ENCODE data around the gene BAZ1B.

DNA sequence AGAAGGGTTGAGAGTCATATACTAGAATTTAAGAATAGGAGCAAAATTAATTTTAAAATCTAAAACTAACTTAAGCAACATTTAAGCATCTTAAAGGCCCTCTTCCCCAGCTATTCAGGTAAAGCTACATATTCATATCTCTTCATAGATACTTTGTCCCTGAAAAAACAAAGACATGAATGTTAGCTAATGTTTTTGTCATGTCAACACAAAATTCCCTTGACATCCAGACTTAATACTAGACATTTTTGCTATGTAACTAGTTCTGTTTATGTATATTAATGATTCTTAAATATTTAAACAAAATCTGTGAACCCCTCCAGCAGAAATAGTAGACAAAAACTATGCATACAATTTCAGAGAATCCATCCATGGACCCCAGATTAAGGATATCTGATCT, 43.5 kb downstream of the BAZ1B start:
- no peak for TF ChIP-seq POLR2A (IDR thresholded peaks at IDR 0.05; ENCODE audit: low read length)
- TF ChIP-seq GATA1 (IDR thresholded peaks at IDR 0.05; ENCODE audit: low read depth, low read length), result no peak

Data from erythroblast (primary cell).